K562 (cell line): ENCODE results near the gene DHX35. TPM values are rescaled to one million over a fixed set of nuclear protein-coding genes. Genes with fewer than 3 reads are reported as not detected.

ENCODE experiments used
- ATAC-seq: fragments of 200-7000 bp; cut with Tn5 transposase; 3 replicates; pipeline ENCODE4 v1.9.1; 2020; ENCODE audit warnings: moderate library complexity
- BruUV-seq: library from RNA; stranded (reverse); fragments of 400-500 nt; replicated peaks from 2 replicates; lab custom pipeline; 2021; lab: Mats Ljungman, UMichigan
- CTCF ChIA-PET: fragments of 300-600 bp; formaldehyde crosslinking; extraction: SDS; loops from one replicate; lab custom pipeline; 2021; ENCODE audit warnings: low intra/inter-chr PET ratio; lab: Yijun Ruan, JAX
- POLR2A ChIA-PET: fragments of 300-600, 350-650 bp; sonication (Branson Sonifier 250); formaldehyde crosslinking; extraction: SDS; loops from one replicate; lab custom pipeline; 2021; ENCODE audit warnings: antibody characterized with exemption, inconsistent platforms; lab: Yijun Ruan, JAX
- DNase-seq, 4 experiments: peaks; one replicate each; pipeline versions ENCODE4 v3.0.0 to v3.0.0-alpha.2; 2011 to 2018; ENCODE audit warnings: low spot score in 3 of 4, mixed read lengths in 3 of 4; ENCODE audit errors: extremely low read depth in 1 of 4
- FAIRE-seq: peaks from 2 replicates; lab custom pipeline; 2011; peaks lifted over from hg19 to GRCh38; lab: Jason Lieb, UNC
- H2AFZ ChIP-seq: 2 replicates; pipeline ENCODE4 v1.6.0; 2011; ENCODE audit warnings: low read depth, low read length, control low read depth, inconsistent platforms
- H3K27ac ChIP-seq: fragments of 200-600 bp; 3 replicates; pipeline ENCODE4 v1.8.0; 2011; ENCODE audit warnings: low read depth, mild to moderate bottlenecking, control low read depth, inconsistent platforms, low read length, moderate library complexity, mixed read lengths; ENCODE audit errors: extremely low read depth
- H3K27me3 ChIP-seq, 2 experiments: fragments of 300-600 bp in 1 of 2; 2 replicates in 1 of 2; 3 replicates in 1 of 2; pipeline versions ENCODE4 v1.6.0 to v1.8.0; 2011; ENCODE audit warnings: inconsistent platforms in 2 of 2, low read length in 2 of 2, mild to moderate bottlenecking in 1 of 2, mixed read lengths in 1 of 2, moderate library complexity in 1 of 2; ENCODE audit not compliant: control insufficient read depth in 2 of 2, insufficient read depth in 2 of 2
- H3K36me3 ChIP-seq: fragments of 300-600 bp; 3 replicates; pipeline ENCODE4 v1.8.0; 2011; ENCODE audit warnings: mild to moderate bottlenecking, low read length, inconsistent platforms; ENCODE audit not compliant: control insufficient read depth, insufficient read depth
- H3K4me1 ChIP-seq, 2 experiments: fragments of 200-600 bp in 1 of 2; replicated peaks in 1 of 2; 2 replicates in 1 of 2; 3 replicates in 1 of 2; pipeline versions ENCODE4 v1.5.1 to v1.8.0; 2011; ENCODE audit warnings: inconsistent platforms in 2 of 2, low read length in 2 of 2, mild to moderate bottlenecking in 1 of 2, mixed read lengths in 1 of 2, moderate library complexity in 1 of 2; ENCODE audit not compliant: control insufficient read depth in 2 of 2, insufficient read depth in 2 of 2
- H3K4me2 ChIP-seq: 2 replicates; pipeline ENCODE4 v1.6.1; 2011; ENCODE audit warnings: low read length, control low read depth, inconsistent platforms, mixed read lengths; ENCODE audit not compliant: insufficient read depth
- H3K4me3 ChIP-seq: fragments of 200-600 bp; sonication (generic), shearing (Covaris generic); 2 replicates; pipeline ENCODE4 v1.5.1; 2016; ENCODE audit warnings: control low read depth, inconsistent platforms
- H3K79me2 ChIP-seq: fragments of 200-600 bp; 3 replicates; pipeline ENCODE4 v1.8.0; 2011; ENCODE audit warnings: low read length, inconsistent platforms; ENCODE audit not compliant: control insufficient read depth, insufficient read depth
- H3K9ac ChIP-seq, 2 experiments: 2 replicates each; pipeline versions ENCODE4 v1.6.0 to v1.6.1; 2011; ENCODE audit warnings: low read depth in 2 of 2, low read length in 2 of 2, control low read depth in 1 of 2, inconsistent platforms in 1 of 2, mild to moderate bottlenecking in 1 of 2, mixed read lengths in 1 of 2; ENCODE audit not compliant: insufficient read depth in 1 of 2
- H3K9me1 ChIP-seq: one replicate; pipeline ENCODE4 v1.6.0; 2011; ENCODE audit warnings: inconsistent platforms, mild to moderate bottlenecking, low read length, moderate library complexity; ENCODE audit not compliant: control insufficient read depth, insufficient read depth
- H3K9me3 ChIP-seq: replicated peaks from 2 replicates; pipeline ENCODE4 v1.5.1; 2011; ENCODE audit warnings: low read depth, low read length, inconsistent platforms; ENCODE audit not compliant: control insufficient read depth, insufficient read depth
- H4K20me1 ChIP-seq: replicated peaks from 2 replicates; pipeline ENCODE4 v1.6.1; 2011; ENCODE audit warnings: low read length, inconsistent platforms, mixed read lengths; ENCODE audit not compliant: control insufficient read depth, insufficient read depth
- ATF1 ChIP-seq, 2 experiments: fragments of 450-650 bp in 1 of 2; IDR thresholded peaks; 2 replicates each; pipeline ENCODE4 v1.6.1; 2016; ENCODE audit warnings: missing compliant biosample characterization in 1 of 2, missing genetic modification characterization in 1 of 2
- CBX3 ChIP-seq, 2 experiments: IDR thresholded peaks; 1 replicate in 1 of 2; 2 replicates in 1 of 2; pipeline ENCODE4 v1.6.1; 2012; ENCODE audit warnings: inconsistent platforms in 2 of 2, low read length in 2 of 2, borderline replicate concordance in 1 of 2, control low read depth in 1 of 2
- EZH2 ChIP-seq: IDR thresholded peaks from 2 replicates; pipeline ENCODE4 v1.6.1; 2012; ENCODE audit warnings: low read depth, mild to moderate bottlenecking, inconsistent platforms, low read length, borderline replicate concordance
- FOXO4 ChIP-seq: fragments of 450-650 bp; formaldehyde crosslinking; IDR thresholded peaks from 2 replicates; pipeline ENCODE4 v1.4.0; 2020; ENCODE audit warnings: mild to moderate bottlenecking, moderate library complexity
- JUND ChIP-seq, 2 experiments: IDR thresholded peaks; 2 replicates in 1 of 2; 3 replicates in 1 of 2; pipeline ENCODE4 v1.6.1; 2011; ENCODE audit warnings: borderline replicate concordance in 2 of 2, low read depth in 2 of 2, low read length in 2 of 2, improper control_type of control experiment in 1 of 2, missing biosample characterization in 1 of 2, missing genetic modification characterization in 1 of 2, missing genetic modification reagents in 1 of 2
- KDM2B ChIP-seq: fragments of 250-450 bp; sonication (Bioruptor Pico); IDR thresholded peaks from 2 replicates; pipeline ENCODE4 v1.8.0; 2021; ENCODE audit warnings: mild to moderate bottlenecking, moderate library complexity
- KLF10 ChIP-seq: fragments of 250-450 bp; sonication (Bioruptor Pico); IDR thresholded peaks from 2 replicates; pipeline ENCODE4 v1.6.1; 2021; ENCODE audit warnings: matching md5 sums
- NCOA6 ChIP-seq: fragments of 450-650 bp; IDR thresholded peaks from 2 replicates; pipeline ENCODE4 v1.6.1; 2017; ENCODE audit warnings: mild to moderate bottlenecking
- NCOR1 ChIP-seq: fragments of 450-650 bp; IDR thresholded peaks from 2 replicates; pipeline ENCODE4 v1.6.1; 2016; ENCODE audit warnings: mild to moderate bottlenecking, moderate library complexity
- TCF3 ChIP-seq: sonication (generic); formaldehyde crosslinking; IDR thresholded peaks from 2 replicates; pipeline ENCODE4 v1.4.0; 2020; ENCODE audit warnings: mild to moderate bottlenecking, missing genetic modification reagents
- XRCC4 ChIP-seq: IDR thresholded peaks from one replicate; pipeline ENCODE4 v1.6.1; 2011; ENCODE audit not compliant: insufficient read depth, insufficient read length; ENCODE audit errors: extremely low read depth
- ZNF584 ChIP-seq: fragments of 200-800 bp; sonication (Bioruptor generic); IDR thresholded peaks from 2 replicates; pipeline ENCODE4 v1.6.1; 2016; ENCODE audit warnings: low read depth, mild to moderate bottlenecking, missing genetic modification characterization, missing compliant biosample characterization
- ZNF644 ChIP-seq: fragments of 200-800 bp; sonication (Bioruptor generic); IDR thresholded peaks from 2 replicates; pipeline ENCODE4 v1.6.1; 2016; ENCODE audit warnings: low read depth, missing genetic modification characterization, missing compliant biosample characterization
- WGBS: fragments of 100-300 bp; shearing (Covaris generic); methylation state at CpG from one replicate; pipeline ENCODE4 v1.1.6; 2016; ENCODE audit warnings: low coverage, mixed read lengths; ENCODE audit not compliant: insufficient coverage; ENCODE audit errors: missing lambda C conversion rate; 5-methylcytosine and 5-hydroxymethylcytosine counted together
- in situ Hi-C: fragments of 300-500 bp; cut with MboI; formaldehyde crosslinking; loops from 4 replicates; pipeline ENCODE4 v1.15.0; 2018; ENCODE audit warnings: inconsistent platforms, mixed read lengths
- intact Hi-C: fragments of 100-400 bp; cut with micrococcal nuclease; formaldehyde crosslinking; loops from 2 replicates; pipeline ENCODE4 v1.14.2; 2022
- polyA plus RNA-seq, 8 experiments: library from polyadenylated mRNA; depleted of rRNA in 4 of 8; stranded (reverse) in 5 of 8; unstranded in 3 of 8; fragments of >200 nt; fragmentation: Nextera tagmentation in 2 of 8; fragmentation: Illumina TruSeq in 1 of 8; extraction: Ambion mirVana in 2 of 8; extraction: Trizol in 1 of 8; gene quantifications; 2 replicates each; pipeline versions ENCODE4 v1.2.1 to v1.2.3, GENCODE V29; 2011 to 2014; ENCODE audit warnings: inconsistent platforms in 1 of 8, missing spikeins in 1 of 8
- total RNA-seq, 7 experiments: library from RNA; depleted of rRNA in 6 of 7; stranded (reverse); fragments of >200 nt in 6 of 7; fragmentation: Illumina TruSeq in 2 of 7; extraction: Trizol in 2 of 7; gene quantifications; 2 replicates each; pipeline versions ENCODE4 v1.2.1 to v1.2.3, GENCODE V29; 2011 to 2021; ENCODE audit warnings: low replicate concordance in 1 of 7
- TF ChIP-seq, protein P1 (sequence below): fragments of 250-450 bp; sonication (Bioruptor Pico); IDR thresholded peaks from 2 replicates; pipeline ENCODE4 v1.8.0; 2022; ENCODE audit warnings: moderate library complexity, mild to moderate bottlenecking, inconsistent platforms
- TF ChIP-seq, protein P2 (sequence below), 2 experiments: fragments of 200-800 bp in 1 of 2; sonication (Bioruptor generic) in 1 of 2; sonication (generic) in 1 of 2; formaldehyde crosslinking in 1 of 2; IDR thresholded peaks in 1 of 2; conservative IDR thresholded peaks in 1 of 2; 2 replicates each; pipeline versions ENCODE4 v1.5.0 to v1.6.1; 2016 to 2020; ENCODE audit warnings: missing compliant biosample characterization in 1 of 2, missing genetic modification characterization in 1 of 2, missing genetic modification reagents in 1 of 2

DHX35 gene
- total and polyA plus RNA-seq, 9 of the 15 experiments (the other 6 are each of a cell fraction or from before 2014, with no cell fraction given) = 6.5 to 25.6 (median 16.9) TPM

- H3K27ac ChIP-seq = no peak overlapping the region
- no peak overlapping the region for H3K4me2 ChIP-seq
- no peak overlapping the region for H3K9ac ChIP-seq
- no peaks in the 10 kb centered on the region for H3K79me2 ChIP-seq
- peaks cover 0 to 16% of the 10 kb centered on the region in 2 experiments; a peak in 2 of 5 replicates for H3K27me3 ChIP-seq
- in situ Hi-C loops (no loop called here), intact Hi-C loops (no loop called here)
- H2AFZ ChIP-seq = no peak overlapping the region
- H3K9me3 ChIP-seq = no peaks in the 10 kb centered on the region
- ChIA-PET CTCF (no interaction called here), POLR2A (interaction anchor here (1.0 kb wide), 1 partner anchor 128 kb away, joined by 4 read pairs; no protein-coding TSS in a partner anchor)
- no peak for DNase-seq
- no peak for ATAC-seq
- 12% methylated on average over 9 of the region's 9 CpGs for WGBS
- no peaks in the 10 kb centered on the region for H3K36me3 ChIP-seq
- H3K4me3 ChIP-seq = no peak overlapping the region
- peaks cover 0 to 2% of the 10 kb centered on the region in 2 experiments; a peak in 2 of 5 replicates for H3K4me1 ChIP-seq
- TF ChIP-seq KLF10 (CRISPR knock-in tag) = no peak
- TF ChIP-seq JUND (IDR thresholded peaks at IDR 0.05; ENCODE audit: borderline replicate concordance, low read depth, low read length) = no peak
- no peak for TF ChIP-seq JUND (tag; IDR thresholded peaks at IDR 0.05; ENCODE audit: borderline replicate concordance, low read depth, low read length)
- no peak for TF ChIP-seq NCOR1
- TF ChIP-seq ATF1 (CRISPR knock-in tag; IDR thresholded peaks at IDR 0.05) = no peak
- TF ChIP-seq ATF1 (tag; IDR thresholded peaks at IDR 0.05) = no peak
- TF ChIP-seq FOXO4 (CRISPR knock-in tag) = no peak
- no peak for TF ChIP-seq ZNF644 (tag)
- TF ChIP-seq, protein P1, sequence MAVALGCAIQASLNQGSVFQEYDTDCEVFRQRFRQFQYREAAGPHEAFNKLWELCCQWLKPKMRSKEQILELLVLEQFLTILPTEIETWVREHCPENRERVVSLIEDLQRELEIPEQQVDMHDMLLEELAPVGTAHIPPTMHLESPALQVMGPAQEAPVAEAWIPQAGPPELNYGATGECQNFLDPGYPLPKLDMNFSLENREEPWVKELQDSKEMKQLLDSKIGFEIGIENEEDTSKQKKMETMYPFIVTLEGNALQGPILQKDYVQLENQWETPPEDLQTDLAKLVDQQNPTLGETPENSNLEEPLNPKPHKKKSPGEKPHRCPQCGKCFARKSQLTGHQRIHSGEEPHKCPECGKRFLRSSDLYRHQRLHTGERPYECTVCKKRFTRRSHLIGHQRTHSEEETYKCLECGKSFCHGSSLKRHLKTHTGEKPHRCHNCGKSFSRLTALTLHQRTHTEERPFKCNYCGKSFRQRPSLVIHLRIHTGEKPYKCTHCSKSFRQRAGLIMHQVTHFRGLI (CRISPR knock-in tag) = no peak
- TF ChIP-seq NCOA6 = no peak
- TF ChIP-seq CBX3 (IDR thresholded peaks at IDR 0.05; ENCODE audit: borderline replicate concordance in 1 of 2, low read length in 2 of 2) = no peak
- TF ChIP-seq ZNF584 (CRISPR knock-in tag) = no peak
- TF ChIP-seq, protein P2, sequence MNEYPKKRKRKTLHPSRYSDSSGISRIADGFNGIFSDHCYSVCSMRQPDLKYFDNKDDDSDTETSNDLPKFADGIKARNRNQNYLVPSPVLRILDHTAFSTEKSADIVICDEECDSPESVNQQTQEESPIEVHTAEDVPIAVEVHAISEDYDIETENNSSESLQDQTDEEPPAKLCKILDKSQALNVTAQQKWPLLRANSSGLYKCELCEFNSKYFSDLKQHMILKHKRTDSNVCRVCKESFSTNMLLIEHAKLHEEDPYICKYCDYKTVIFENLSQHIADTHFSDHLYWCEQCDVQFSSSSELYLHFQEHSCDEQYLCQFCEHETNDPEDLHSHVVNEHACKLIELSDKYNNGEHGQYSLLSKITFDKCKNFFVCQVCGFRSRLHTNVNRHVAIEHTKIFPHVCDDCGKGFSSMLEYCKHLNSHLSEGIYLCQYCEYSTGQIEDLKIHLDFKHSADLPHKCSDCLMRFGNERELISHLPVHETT (CRISPR knock-in tag; conservative IDR thresholded peaks at IDR 0.05 in 1 of 2, IDR thresholded peaks at IDR 0.05 in 1 of 2) = no peak
- no peak for TF ChIP-seq KDM2B
- TF ChIP-seq EZH2 = no peak
- no peak for TF ChIP-seq XRCC4
- TF ChIP-seq TCF3 (CRISPR knock-in tag) = no peak
- no peaks in the 10 kb centered on the region for H4K20me1 ChIP-seq
- no peaks in the 10 kb centered on the region for H3K9me1 ChIP-seq
- FAIRE-seq = no peak
- no TSS peak for BruUV-seq
These were observed 41.3 kb upstream of the DHX35 start for GRCh38 chr20:38920851-38921250.
